Measurements from ENCODE around the gene HINT1. TPM values are rescaled to one million over a fixed set of nuclear protein-coding genes. Genes with fewer than 3 reads are reported as not detected.
"Not testable (repeated sequence)": the region's sequence is repeated elsewhere in the genome, so short reads cannot be mapped to it uniquely, and the experiment has no call there.

Gene HINT1
- total and polyA plus RNA-seq, 9 of the 15 experiments (the other 6 are each of a cell fraction or from before 2014, with no cell fraction given): 296 to 1,027 (median 500) TPM

- H3K27ac ChIP-seq (ENCODE audit: extremely low read depth, low read depth, low read length): no peak overlapping the region
- ChIA-PET CTCF (ENCODE audit: low intra/inter-chr PET ratio) (no interaction called here), POLR2A (no interaction called here)
- no TSS peak for BruUV-seq (replicated peaks)
- H3K9ac ChIP-seq (ENCODE audit: insufficient read depth in 1 of 2, low read depth in 2 of 2, low read length in 2 of 2): no peak overlapping the region
- H3K4me2 ChIP-seq (ENCODE audit: insufficient read depth, low read length): no peak overlapping the region
- WGBS (ENCODE audit: insufficient coverage, low coverage, missing lambda C conversion rate): 84% methylated on average over 5 of the region's 5 CpGs
- DNase-seq (ENCODE audit: extremely low read depth in 1 of 4, low spot score in 3 of 4) (no peak), ATAC-seq (no peak), FAIRE-seq (no peak)
- no peaks in the 10 kb centered on the region for H3K9me3 ChIP-seq (replicated peaks; ENCODE audit: control insufficient read depth, insufficient read depth, low read depth, low read length)
- H3K4me1 ChIP-seq (replicated peaks in 1 of 2; ENCODE audit: control insufficient read depth in 2 of 2, insufficient read depth in 2 of 2, low read length in 2 of 2): no peaks in the 10 kb centered on the region; a peak in 1 of 5 replicates
- TF ChIP-seq GTF2A2 (tag; IDR thresholded peaks at IDR 0.05): no peak
- TF ChIP-seq EZH2 (IDR thresholded peaks at IDR 0.05; ENCODE audit: borderline replicate concordance, low read depth, low read length): no peak
- TF ChIP-seq E2F6 (IDR thresholded peaks at IDR 0.05; ENCODE audit: borderline replicate concordance in 1 of 2, extremely low read depth in 1 of 2, insufficient read depth in 1 of 2, insufficient read length in 1 of 2, low read depth in 1 of 2, low read length in 1 of 2, poor library complexity in 1 of 2, severe bottlenecking in 1 of 2): no peak
- H3K36me3 ChIP-seq (ENCODE audit: control insufficient read depth, insufficient read depth, low read length): peaks cover 31% of the 10 kb centered on the region
- intact Hi-C loops (cut with micrococcal nuclease) (no loop called here), in situ Hi-C loops (cut with MboI) (no loop called here)
- H3K9me1 ChIP-seq (ENCODE audit: control insufficient read depth, insufficient read depth, low read length): no peaks in the 10 kb centered on the region
- H3K4me3 ChIP-seq: no peak overlapping the region
- H4K20me1 ChIP-seq (replicated peaks; ENCODE audit: control insufficient read depth, insufficient read depth, low read length): no peaks in the 10 kb centered on the region
- no peaks in the 10 kb centered on the region for H3K27me3 ChIP-seq (ENCODE audit: control insufficient read depth in 2 of 2, insufficient read depth in 2 of 2, low read length in 2 of 2)
- no peaks in the 10 kb centered on the region for H3K79me2 ChIP-seq (ENCODE audit: control insufficient read depth, insufficient read depth, low read length)
- H2AFZ ChIP-seq (ENCODE audit: low read depth, low read length): no peak overlapping the region
Measured at GRCh38 chr5:131194725-131195124, 29.7 kb upstream of the HINT1 start.

- CTCF ChIA-PET (ENCODE audit: low intra/inter-chr PET ratio); BruUV-seq (replicated peaks): not testable (repeated sequence)
- 69% methylated on average over 2 of the region's 7 CpGs for WGBS (ENCODE audit: insufficient coverage, low coverage, missing lambda C conversion rate)
Measured at GRCh38 chr5:131193897-131194296, 28.8 kb upstream of the HINT1 start.

More at GRCh38 chr5:131193897-131194296, 28.8 kb upstream of the HINT1 start:
- H3K79me2 ChIP-seq (ENCODE audit: control insufficient read depth, insufficient read depth, low read length); ATAC-seq; H2AFZ ChIP-seq (ENCODE audit: low read depth, low read length); H3K4me3 ChIP-seq; DNase-seq (ENCODE audit: extremely low read depth in 1 of 4, low spot score in 3 of 4); in situ Hi-C loops (cut with MboI); intact Hi-C loops (cut with micrococcal nuclease); H4K20me1 ChIP-seq (replicated peaks; ENCODE audit: control insufficient read depth, insufficient read depth, low read length); H3K4me1 ChIP-seq (replicated peaks in 1 of 2; ENCODE audit: control insufficient read depth in 2 of 2, insufficient read depth in 2 of 2, low read length in 2 of 2); H3K9ac ChIP-seq (ENCODE audit: insufficient read depth in 1 of 2, low read depth in 2 of 2, low read length in 2 of 2); H3K4me2 ChIP-seq (ENCODE audit: insufficient read depth, low read length); H3K27ac ChIP-seq (ENCODE audit: extremely low read depth, low read depth, low read length); FAIRE-seq; H3K27me3 ChIP-seq (ENCODE audit: control insufficient read depth in 2 of 2, insufficient read depth in 2 of 2, low read length in 2 of 2); H3K9me3 ChIP-seq (replicated peaks; ENCODE audit: control insufficient read depth, insufficient read depth, low read depth, low read length); H3K9me1 ChIP-seq (ENCODE audit: control insufficient read depth, insufficient read depth, low read length): not testable (repeated sequence)
- POLR2A ChIA-PET: interaction anchor here (1.0 kb wide), 1 partner anchor 13 kb away, joined by 3 read pairs; no protein-coding TSS in a partner anchor
- peaks cover 28% of the 10 kb centered on the region for H3K36me3 ChIP-seq (ENCODE audit: control insufficient read depth, insufficient read depth, low read length)

Data from K562 (cell line).